Head of caudate nucleus (tissue), 42 donors: ENCODE data around the gene ARHGEF19.
A peak's percentile ranks its signal among the peaks of the same experiment; 100 is the strongest.
"Not testable (repeated sequence)": the region's sequence is repeated elsewhere in the genome, so short reads cannot be mapped to it uniquely, and the experiment has no call there.

Source experiments
- DNase-seq, 42 donors: peaks; one replicate each; pipeline versions ENCODE4 v3.0.0 to v3.0.0-alpha.2; 2020 to 2021; ENCODE audit warnings: mixed read lengths in 7 of 42
- intact Hi-C: fragments of 100-400 bp; cut with DNase I; formaldehyde crosslinking; loops from one replicate; pipeline ENCODE4 v1.15.0; 2022

Gene ARHGEF19

GRCh38 chr1:16230744-16231143 is 18.3 kb upstream of the ARHGEF19 start:
- intact Hi-C loops: no loop called here
- DNase-seq: no peak

- intact Hi-C loops: no loop called here
- DNase-seq: no peak
Measured at GRCh38 chr1:16229976-16230740, 17.7 kb upstream of the ARHGEF19 start.

- DNase-seq: peak in 22 of 42 donors; percentile 20 to 64 (median 40)
- intact Hi-C loops: no loop called here
Measured at GRCh38 chr1:16226490-16227179, 14.2 kb upstream of the ARHGEF19 start.

GRCh38 chr1:16226129-16226489 is 13.7 kb upstream of the ARHGEF19 start:
- no peak for DNase-seq
- intact Hi-C loops: no loop called here

- no peak for DNase-seq
- intact Hi-C loops: no loop called here
Measured at GRCh38 chr1:16224472-16224871, 12.0 kb upstream of the ARHGEF19 start.

DNA sequence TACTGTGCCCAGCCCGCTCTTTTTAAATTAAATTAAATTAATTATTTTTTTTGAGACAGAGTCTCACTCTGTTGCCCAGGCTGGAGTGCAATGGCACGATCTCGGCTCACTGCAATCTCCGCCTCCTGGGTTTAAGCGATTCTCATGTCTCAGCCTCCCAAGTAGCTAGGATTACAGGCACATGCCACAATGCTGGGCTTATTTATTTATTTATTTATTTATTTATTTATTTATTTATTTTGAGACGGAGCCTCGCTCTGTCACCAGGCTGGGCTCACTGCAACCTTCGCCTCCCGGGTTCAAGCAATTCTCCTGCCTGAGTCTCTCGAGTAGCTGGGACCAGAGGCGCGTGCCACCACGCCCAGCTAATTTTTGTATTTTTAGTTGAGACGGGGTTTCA is 10.3 kb upstream of the ARHGEF19 start:
- intact Hi-C loops, DNase-seq: not testable (repeated sequence)

GRCh38 chr1:16221499-16221898 is 9.0 kb upstream of the ARHGEF19 start:
- no peak for DNase-seq
- intact Hi-C loops: no loop called here

- intact Hi-C loops: no loop called here
Measured at GRCh38 chr1:16219968-16220500, 7.6 kb upstream of the ARHGEF19 start.

GRCh38 chr1:16218674-16219071 is 6.2 kb upstream of the ARHGEF19 start:
- no peak for DNase-seq
- intact Hi-C loops: no loop called here

More at GRCh38 chr1:16219968-16220500, 7.6 kb upstream of the ARHGEF19 start:
- no peak for DNase-seq

DNA sequence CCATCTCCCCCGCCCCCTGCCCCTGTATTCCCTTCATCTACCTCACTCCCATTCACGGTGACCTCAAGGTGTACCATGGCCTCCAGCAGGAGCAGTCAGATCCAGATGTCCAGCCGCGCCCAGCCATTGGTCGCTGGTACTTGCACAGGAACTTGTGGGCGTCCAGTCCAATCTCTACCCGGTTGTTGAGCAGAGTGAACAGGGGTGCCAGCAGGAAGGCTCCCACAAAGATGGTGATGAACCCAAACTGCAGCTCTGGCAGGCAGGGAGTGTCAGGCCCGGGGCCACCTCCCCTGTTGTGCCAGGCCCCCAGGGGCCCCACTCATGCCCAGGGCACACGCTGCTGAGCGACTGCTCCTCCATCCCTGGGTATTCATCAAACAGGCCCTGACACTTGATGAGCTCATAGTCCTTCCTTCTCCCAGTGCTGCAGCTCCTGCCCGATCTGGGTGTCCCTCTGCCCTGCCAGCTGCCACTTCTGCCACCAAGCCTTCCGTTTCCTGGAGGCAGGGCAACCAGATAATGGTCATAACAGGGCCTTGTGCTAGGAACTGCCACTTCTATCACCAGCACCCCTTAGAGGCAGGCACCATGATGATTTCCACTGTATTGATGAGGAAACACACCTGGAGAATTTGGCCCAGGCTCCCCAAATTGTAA is 5.7 kb upstream of the ARHGEF19 start:
- intact Hi-C loops: no loop called here
- no peak for DNase-seq

DNA sequence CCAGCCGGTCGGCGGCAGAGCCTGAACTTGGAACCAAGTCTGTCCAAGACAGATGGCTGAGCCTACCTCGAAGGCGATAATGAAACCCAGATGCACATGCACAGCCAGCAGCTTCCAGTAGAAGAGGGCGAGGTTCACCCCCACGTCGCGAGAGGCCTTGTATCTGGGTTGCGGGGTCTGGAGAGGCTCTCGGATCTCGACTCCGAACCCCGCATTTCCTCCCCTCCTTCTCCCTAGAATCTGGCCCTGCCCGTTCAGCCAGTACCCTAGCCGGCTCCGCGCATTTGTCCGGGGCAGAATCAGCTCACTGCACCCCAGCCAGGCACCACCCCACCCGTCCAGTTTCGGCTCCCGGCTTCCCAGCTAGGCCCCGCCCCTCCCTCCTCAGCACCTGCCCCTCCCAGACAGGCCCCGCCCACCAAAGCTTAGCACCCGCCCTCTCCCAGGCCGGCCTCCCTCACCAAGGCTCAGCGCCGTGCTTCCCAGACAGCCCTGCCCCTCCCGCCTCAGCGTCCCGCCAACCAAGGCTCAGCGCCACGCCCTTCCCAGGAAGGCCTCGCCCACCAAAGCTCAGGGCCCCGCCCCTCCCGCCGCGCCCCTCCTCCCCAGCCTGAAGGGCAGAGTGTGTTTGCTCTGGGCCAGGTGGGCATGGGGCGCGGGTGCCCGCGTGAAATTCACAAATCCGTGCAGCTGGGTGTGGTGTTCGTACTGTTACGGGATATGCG is 4.8 kb upstream of the ARHGEF19 start:
- intact Hi-C loops: no loop called here
- peak; percentile 83 to 97 (median 94) for DNase-seq

- DNase-seq: peak; percentile 32 to 86 (median 67)
- intact Hi-C loops: no loop called here
Measured at GRCh38 chr1:16215882-16216753, 3.7 kb upstream of the ARHGEF19 start.

GRCh38 chr1:16215240-16215639 is 2.8 kb upstream of the ARHGEF19 start:
- intact Hi-C loops, DNase-seq: not testable (repeated sequence)

GRCh38 chr1:16213544-16213943 is 1.1 kb upstream of the ARHGEF19 start:
- intact Hi-C loops, DNase-seq: not testable (repeated sequence)

- DNase-seq: no peak
Measured at GRCh38 chr1:16213013-16213412, 561 bp upstream of the ARHGEF19 start.

GRCh38 chr1:16211824-16212223 is 628 bp downstream of the ARHGEF19 start:
- no peak for DNase-seq
- intact Hi-C loops: no loop called here

More at GRCh38 chr1:16213013-16213412, 561 bp upstream of the ARHGEF19 start:
- intact Hi-C loops: no loop called here

GRCh38 chr1:16210581-16210980 is 1.9 kb downstream of the ARHGEF19 start:
- intact Hi-C loops: no loop called here

DNA sequence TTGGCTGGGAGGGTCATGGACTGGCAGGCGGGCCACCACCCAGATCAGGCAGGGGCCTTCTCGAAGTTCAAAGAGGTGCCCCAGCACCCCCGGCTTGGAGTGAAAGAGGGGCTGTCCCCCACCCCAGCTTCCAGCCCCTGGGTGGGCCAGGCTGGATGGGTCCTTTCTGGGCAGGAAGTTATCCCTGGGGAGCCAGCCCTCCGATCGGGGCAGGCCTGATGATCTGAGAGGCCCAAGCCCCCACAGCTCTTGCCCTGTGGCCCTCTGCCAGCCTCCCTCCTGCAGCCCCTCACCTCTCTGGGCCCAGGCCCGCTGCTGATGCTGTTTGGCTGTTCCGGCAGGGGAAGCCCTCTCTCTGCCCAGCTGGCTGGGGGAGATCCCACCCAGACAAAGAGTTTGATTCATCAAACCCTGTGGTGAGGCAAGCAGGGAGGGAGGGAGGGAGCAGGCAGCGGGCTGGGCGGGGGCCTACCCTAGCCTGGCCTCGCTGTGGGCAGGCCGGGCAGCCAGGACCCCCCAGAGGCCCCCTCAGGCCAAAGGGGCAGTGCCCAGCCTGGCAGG is 2.5 kb downstream of the ARHGEF19 start:
- intact Hi-C loops: no loop called here
- DNase-seq: peak in 38 of 42 donors; percentile 24 to 81 (median 56)

More at GRCh38 chr1:16210581-16210980, 1.9 kb downstream of the ARHGEF19 start:
- DNase-seq: no peak
